ENCODE measurements around the gene MKRN1.

DNA sequence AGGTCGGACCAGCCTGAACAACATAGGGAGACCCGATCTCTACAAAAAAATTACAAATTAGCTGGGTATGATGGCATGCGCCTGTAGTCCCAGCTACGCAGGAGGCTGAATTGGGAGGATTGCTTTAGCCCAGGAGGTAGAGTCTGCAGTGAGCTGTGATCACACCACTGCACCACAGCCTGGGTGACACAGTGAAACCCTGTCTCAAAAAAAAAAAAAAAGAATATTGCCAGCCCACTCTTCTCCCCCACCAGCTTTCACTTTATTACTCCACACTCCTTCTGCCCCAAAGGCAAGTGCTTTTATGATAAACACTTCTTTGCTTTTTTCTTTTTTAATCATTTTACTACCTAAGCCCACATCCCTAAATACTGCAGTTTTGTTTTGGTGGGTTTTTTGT lies 60.7 kb downstream of the MKRN1 start:
- TF ChIP-seq, protein P1, sequence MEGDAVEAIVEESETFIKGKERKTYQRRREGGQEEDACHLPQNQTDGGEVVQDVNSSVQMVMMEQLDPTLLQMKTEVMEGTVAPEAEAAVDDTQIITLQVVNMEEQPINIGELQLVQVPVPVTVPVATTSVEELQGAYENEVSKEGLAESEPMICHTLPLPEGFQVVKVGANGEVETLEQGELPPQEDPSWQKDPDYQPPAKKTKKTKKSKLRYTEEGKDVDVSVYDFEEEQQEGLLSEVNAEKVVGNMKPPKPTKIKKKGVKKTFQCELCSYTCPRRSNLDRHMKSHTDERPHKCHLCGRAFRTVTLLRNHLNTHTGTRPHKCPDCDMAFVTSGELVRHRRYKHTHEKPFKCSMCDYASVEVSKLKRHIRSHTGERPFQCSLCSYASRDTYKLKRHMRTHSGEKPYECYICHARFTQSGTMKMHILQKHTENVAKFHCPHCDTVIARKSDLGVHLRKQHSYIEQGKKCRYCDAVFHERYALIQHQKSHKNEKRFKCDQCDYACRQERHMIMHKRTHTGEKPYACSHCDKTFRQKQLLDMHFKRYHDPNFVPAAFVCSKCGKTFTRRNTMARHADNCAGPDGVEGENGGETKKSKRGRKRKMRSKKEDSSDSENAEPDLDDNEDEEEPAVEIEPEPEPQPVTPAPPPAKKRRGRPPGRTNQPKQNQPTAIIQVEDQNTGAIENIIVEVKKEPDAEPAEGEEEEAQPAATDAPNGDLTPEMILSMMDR (conservative IDR thresholded peaks at IDR 0.05; ENCODE audit: low read length) = no peak
- no peak for TF ChIP-seq EZH2phosphoT487 (IDR thresholded peaks at IDR 0.05; ENCODE audit: borderline replicate concordance)
